Measurements from ENCODE around the gene BSCL2. TPM values are rescaled to one million over a fixed set of nuclear protein-coding genes. Genes with fewer than 3 reads are reported as not detected.

BSCL2 gene
- total RNA-seq, 4 donors from 2014 or later: 28.9 to 76.3 (median 59.3) TPM

GRCh38 chr11:62712276-62712812, 5.1 kb upstream of the BSCL2 start:
- Histone ChIP-seq H3K4me3 (no peak overlapping the region), H3K27ac (no peak overlapping the region), H3K27me3 (no peaks in the 10 kb centered on the region), H3K9me3 (no peaks in the 10 kb centered on the region), H3K4me1 (peaks cover 30% of the 10 kb centered on the region), H3K36me3 (peaks cover 68% of the 10 kb centered on the region)
- no peak for TF ChIP-seq POLR2A (IDR thresholded peaks at IDR 0.05)
- TF ChIP-seq CTCF (IDR thresholded peaks at IDR 0.05): no peak
- TF ChIP-seq POLR2AphosphoS5 (IDR thresholded peaks at IDR 0.05): no peak
- TF ChIP-seq EP300 (IDR thresholded peaks at IDR 0.05): no peak
- no peak for DNase-seq (ENCODE audit: low spot score in 2 of 2)
- WGBS: 73% methylated on average over 6 of the region's 6 CpGs

GRCh38 chr11:62710001-62710345, 2.7 kb upstream of the BSCL2 start:
- TF ChIP-seq CTCF (IDR thresholded peaks at IDR 0.05) (no peak), EP300 (IDR thresholded peaks at IDR 0.05) (no peak), POLR2AphosphoS5 (IDR thresholded peaks at IDR 0.05) (no peak), POLR2A (IDR thresholded peaks at IDR 0.05) (no peak)
- DNase-seq (ENCODE audit: low spot score in 2 of 2): no peak
- Histone ChIP-seq H3K4me1 (peaks cover 46% of the 10 kb centered on the region), H3K36me3 (peaks cover 44% of the 10 kb centered on the region), H3K27me3 (no peaks in the 10 kb centered on the region), H3K9me3 (no peaks in the 10 kb centered on the region), H3K27ac (peak overlapping the region; percentile 92), H3K4me3 (peak overlapping the region; percentile 67)
- 57% methylated on average over 7 of the region's 7 CpGs for WGBS

- Histone ChIP-seq H3K4me1 (peaks cover 47% of the 10 kb centered on the region), H3K9me3 (no peaks in the 10 kb centered on the region), H3K27me3 (no peaks in the 10 kb centered on the region), H3K27ac (peak overlapping the region; percentile 92), H3K4me3 (peak overlapping the region; percentile 67), H3K36me3 (peaks cover 38% of the 10 kb centered on the region)
- WGBS: under 1% methylated on average over 39 of the region's 47 CpGs
- TF ChIP-seq POLR2A (IDR thresholded peaks at IDR 0.05) (peak in 1 of 2 donors; percentile 68), POLR2AphosphoS5 (IDR thresholded peaks at IDR 0.05) (peak in 2 of 3 donors; percentile 67 to 78), CTCF (IDR thresholded peaks at IDR 0.05) (peak in 1 of 2 donors; percentile 7), EP300 (IDR thresholded peaks at IDR 0.05) (no peak)
- peak; percentile 99 to 100 for DNase-seq (ENCODE audit: low spot score in 2 of 2)
Measured at GRCh38 chr11:62709247-62710000, 2.2 kb upstream of the BSCL2 start.

DNA sequence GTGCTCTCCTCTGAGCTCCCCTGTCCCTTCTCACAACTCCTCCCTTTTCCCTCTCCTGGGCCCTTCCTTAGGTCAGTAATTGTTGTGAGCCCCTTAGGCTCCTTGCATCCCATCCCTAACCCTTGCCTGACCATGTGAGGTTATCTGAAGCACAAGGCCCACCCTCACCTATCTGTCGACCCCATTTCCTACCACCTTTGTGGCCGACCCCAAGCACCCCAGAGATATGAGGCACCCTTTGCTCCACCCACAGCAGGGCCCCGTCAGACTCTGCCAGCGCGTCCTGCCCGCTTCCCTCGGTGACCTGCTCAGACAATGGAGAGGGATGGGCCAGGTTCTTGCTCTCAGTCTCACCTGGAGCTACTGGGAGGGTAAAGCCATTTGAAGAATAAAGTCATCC, 1.6 kb upstream of the BSCL2 start:
- Histone ChIP-seq H3K27me3 (no peaks in the 10 kb centered on the region), H3K4me3 (peak overlapping the region; percentile 67), H3K9me3 (no peaks in the 10 kb centered on the region), H3K4me1 (peaks cover 47% of the 10 kb centered on the region), H3K36me3 (peaks cover 32% of the 10 kb centered on the region), H3K27ac (peak overlapping the region; percentile 92)
- DNase-seq (ENCODE audit: low spot score in 2 of 2): peak in 1 of 2 donors; percentile 78
- TF ChIP-seq EP300 (IDR thresholded peaks at IDR 0.05) (no peak), CTCF (IDR thresholded peaks at IDR 0.05) (no peak), POLR2A (IDR thresholded peaks at IDR 0.05) (no peak), POLR2AphosphoS5 (IDR thresholded peaks at IDR 0.05) (no peak)
- WGBS: 4% methylated on average over 6 of the region's 7 CpGs

- Histone ChIP-seq H3K4me3 (peak overlapping the region; percentile 67), H3K36me3 (peaks cover 28% of the 10 kb centered on the region), H3K27ac (peak overlapping the region; percentile 92), H3K9me3 (no peaks in the 10 kb centered on the region), H3K27me3 (no peaks in the 10 kb centered on the region), H3K4me1 (peaks cover 44% of the 10 kb centered on the region)
- 71% methylated on average over 5 of the region's 5 CpGs for WGBS
- DNase-seq (ENCODE audit: low spot score in 2 of 2): no peak
- TF ChIP-seq POLR2AphosphoS5 (IDR thresholded peaks at IDR 0.05) (no peak), CTCF (IDR thresholded peaks at IDR 0.05) (no peak)
Measured at GRCh38 chr11:62708392-62708791, 1.2 kb upstream of the BSCL2 start.

Data from suprapubic skin (tissue), 4 donors.